H9 (cell line): ENCODE data around the gene ENAM. TPM values are rescaled to one million over a fixed set of nuclear protein-coding genes. Genes with fewer than 3 reads are reported as not detected.

Experiments used
- DNase-seq: peaks from one replicate; pipeline ENCODE4 v3.0.0-alpha.2; 2017
- H2AFZ ChIP-seq: one replicate; pipeline ENCODE4 v1.6.1; 2013; ENCODE audit warnings: mild to moderate bottlenecking, low read length, control low read depth, moderate library complexity
- H2AK5ac ChIP-seq: 2 replicates; pipeline ENCODE4 v1.6.1; 2013; ENCODE audit warnings: low read length, control low read depth, mixed read lengths; ENCODE audit not compliant: insufficient read length
- H2BK120ac ChIP-seq: one replicate; pipeline ENCODE4 v1.6.1; 2013; ENCODE audit warnings: low read depth, mild to moderate bottlenecking, low read length, control low read depth, inconsistent platforms; ENCODE audit not compliant: poor library complexity, severe bottlenecking
- H2BK12ac ChIP-seq: 2 replicates; pipeline ENCODE4 v1.6.1; 2013; ENCODE audit warnings: low read length, control low read depth, mixed read lengths, low read depth; ENCODE audit not compliant: insufficient read length
- H2BK15ac ChIP-seq: 2 replicates; pipeline ENCODE4 v1.6.1; 2013; ENCODE audit warnings: low read depth, low read length, control low read depth
- H2BK20ac ChIP-seq: one replicate; pipeline ENCODE4 v1.6.1; 2013; ENCODE audit warnings: low read depth, mild to moderate bottlenecking, low read length, control low read depth, inconsistent platforms; ENCODE audit not compliant: poor library complexity, severe bottlenecking
- H2BK5ac ChIP-seq: 2 replicates; pipeline ENCODE4 v1.6.1; 2013; ENCODE audit warnings: low read length, control low read depth, mixed read lengths; ENCODE audit not compliant: insufficient read length
- H3K14ac ChIP-seq: 2 replicates; pipeline ENCODE4 v1.6.1; 2013; ENCODE audit warnings: low read length, control low read depth; ENCODE audit not compliant: insufficient read depth
- H3K18ac ChIP-seq: 2 replicates; pipeline ENCODE4 v1.6.1; 2013; ENCODE audit warnings: low read depth, mild to moderate bottlenecking, mixed read lengths, low read length, control low read depth; ENCODE audit not compliant: insufficient read length
- H3K23ac ChIP-seq: 2 replicates; pipeline ENCODE4 v1.6.1; 2013; ENCODE audit warnings: low read length, control low read depth, mixed read lengths, low read depth; ENCODE audit not compliant: insufficient read length
- H3K23me2 ChIP-seq: 2 replicates; pipeline ENCODE4 v1.6.1; 2013; ENCODE audit warnings: low read depth, mild to moderate bottlenecking, mixed read lengths, low read length, control low read depth; ENCODE audit not compliant: insufficient read length, poor library complexity, severe bottlenecking
- H3K27ac ChIP-seq: 2 replicates; pipeline ENCODE4 v1.5.1; 2013; ENCODE audit warnings: low read length, control low read depth, mixed read lengths, low read depth; ENCODE audit not compliant: insufficient read length
- H3K27me3 ChIP-seq: 2 replicates; pipeline ENCODE4 v1.6.1; 2013; ENCODE audit warnings: low read length, control low read depth, inconsistent platforms; ENCODE audit not compliant: insufficient read depth
- H3K4ac ChIP-seq: 2 replicates; pipeline ENCODE4 v1.6.1; 2013; ENCODE audit warnings: low read depth, mild to moderate bottlenecking, control low read depth, inconsistent platforms, low read length, moderate library complexity
- H3K4me1 ChIP-seq: 2 replicates; pipeline ENCODE4 v1.6.1; 2013; ENCODE audit warnings: low read length, control low read depth, inconsistent platforms; ENCODE audit not compliant: insufficient read depth
- H3K4me2 ChIP-seq: 2 replicates; pipeline ENCODE4 v1.6.1; 2013; ENCODE audit warnings: low read length, control low read depth, mixed read lengths; ENCODE audit not compliant: insufficient read length, insufficient read depth
- H3K56ac ChIP-seq: 2 replicates; pipeline ENCODE4 v1.6.1; 2013; ENCODE audit warnings: low read depth, mild to moderate bottlenecking, mixed read lengths, low read length, control low read depth; ENCODE audit not compliant: insufficient read length
- H3K79me1 ChIP-seq: 2 replicates; pipeline ENCODE4 v1.6.1; 2013; ENCODE audit warnings: low read depth, mild to moderate bottlenecking, moderate library complexity, low read length, control low read depth, inconsistent platforms; ENCODE audit not compliant: insufficient read depth, poor library complexity, severe bottlenecking
- H3K79me2 ChIP-seq: 2 replicates; pipeline ENCODE4 v1.6.1; 2013; ENCODE audit warnings: low read length, control low read depth, inconsistent platforms; ENCODE audit not compliant: insufficient read depth
- H3K9ac ChIP-seq: 2 replicates; pipeline ENCODE4 v1.6.1; 2013; ENCODE audit warnings: low read length, control low read depth, mixed read lengths; ENCODE audit not compliant: insufficient read length; ENCODE audit errors: extremely low read depth
- H3K9me3 ChIP-seq: one replicate; pipeline ENCODE4 v1.6.1; 2013; ENCODE audit warnings: low read depth, low read length, inconsistent platforms; ENCODE audit not compliant: control insufficient read depth
- H3T11ph ChIP-seq: one replicate; pipeline ENCODE4 v1.6.1; 2013; ENCODE audit warnings: mild to moderate bottlenecking, low read length, control low read depth, inconsistent platforms
- H4K20me1 ChIP-seq: one replicate; pipeline ENCODE4 v1.6.1; 2013; ENCODE audit not compliant: control insufficient read depth, insufficient read length, insufficient read depth
- H4K5ac ChIP-seq: 2 replicates; pipeline ENCODE4 v1.6.1; 2013; ENCODE audit warnings: low read depth, mild to moderate bottlenecking, mixed read lengths, low read length, control low read depth; ENCODE audit not compliant: insufficient read length
- H4K8ac ChIP-seq: replicated peaks from 2 replicates; pipeline ENCODE4 v1.6.1; 2013; ENCODE audit warnings: low read length, control low read depth, mixed read lengths, low read depth; ENCODE audit not compliant: insufficient read length
- H4K91ac ChIP-seq: 2 replicates; pipeline ENCODE4 v1.6.1; 2013; ENCODE audit warnings: low read depth, mild to moderate bottlenecking, moderate library complexity, mixed read lengths, low read length, control low read depth; ENCODE audit not compliant: insufficient read length
- H3K27ac Mint-ChIP-seq, 3 experiments: 2 replicates in 2 of 3; 3 replicates in 1 of 3; pipeline ENCODE4 v1.8.0; 2020 to 2021; ENCODE audit warnings: mixed read lengths in 3 of 3, mild to moderate bottlenecking in 1 of 3, moderate library complexity in 1 of 3
- H3K27me3 Mint-ChIP-seq: 2 replicates; pipeline ENCODE4 v1.8.0; 2021; ENCODE audit warnings: low read depth, mild to moderate bottlenecking, moderate library complexity, mixed read lengths
- H3K36me3 Mint-ChIP-seq, 3 experiments: 2 replicates in 2 of 3; 3 replicates in 1 of 3; pipeline ENCODE4 v1.8.0; 2020 to 2021; ENCODE audit warnings: low read depth in 3 of 3, mixed read lengths in 3 of 3; ENCODE audit not compliant: insufficient read depth in 1 of 3
- H3K4me1 Mint-ChIP-seq, 2 experiments: 2 replicates each; pipeline ENCODE4 v1.8.0; 2020; ENCODE audit warnings: mixed read lengths in 2 of 2
- H3K4me3 Mint-ChIP-seq, 2 experiments: 2 replicates in 1 of 2; 3 replicates in 1 of 2; pipeline ENCODE4 v1.8.0; 2020 to 2021; ENCODE audit warnings: mild to moderate bottlenecking in 2 of 2, mixed read lengths in 2 of 2, moderate library complexity in 1 of 2
- H3K9me3 Mint-ChIP-seq, 2 experiments: 2 replicates in 1 of 2; 3 replicates in 1 of 2; pipeline ENCODE4 v1.8.0; 2020; ENCODE audit warnings: mild to moderate bottlenecking in 2 of 2, mixed read lengths in 2 of 2, moderate library complexity in 1 of 2
- CTCF ChIP-seq: fragments of 200-600 bp; sonication (generic); conservative IDR thresholded peaks from 3 replicates; pipeline ENCODE4 v1.8.0; 2021; ENCODE audit warnings: antibody characterized with exemption, mild to moderate bottlenecking
- total RNA-seq: library from RNA; stranded (reverse); gene quantifications from 2 replicates; pipeline ENCODE4 v1.2.1, GENCODE V29; 2021

Gene ENAM
- total RNA-seq, 1 experiment from 2014 or later, result not detected

- no peak overlapping the region for H3K4ac ChIP-seq
- DNase-seq, result no peak
- Mint-ChIP-seq H3K27me3 (no peaks in the 10 kb centered on the region), H3K4me1 (no peaks in the 10 kb centered on the region), H3K36me3 (no peaks in the 10 kb centered on the region), H3K27ac (no peak overlapping the region), H3K9me3 (no peaks in the 10 kb centered on the region), H3K4me3 (no peak overlapping the region)
- H3K18ac ChIP-seq, result no peak overlapping the region
- H3K9ac ChIP-seq, result no peak overlapping the region
- no peak overlapping the region for H2BK12ac ChIP-seq
- H3K9me3 ChIP-seq, result no peaks in the 10 kb centered on the region
- no peak overlapping the region for H2BK20ac ChIP-seq
- no peak overlapping the region for H3K56ac ChIP-seq
- H4K91ac ChIP-seq, result no peak overlapping the region
- H3T11ph ChIP-seq, result no peak overlapping the region
- H2BK5ac ChIP-seq, result no peak overlapping the region
- H4K20me1 ChIP-seq, result no peaks in the 10 kb centered on the region
- H3K23me2 ChIP-seq, result no peaks in the 10 kb centered on the region
- no peak overlapping the region for H2AK5ac ChIP-seq
- no peaks in the 10 kb centered on the region for H3K27me3 ChIP-seq
- H3K4me2 ChIP-seq, result no peak overlapping the region
- H2BK15ac ChIP-seq, result no peak overlapping the region
- H3K79me2 ChIP-seq, result no peaks in the 10 kb centered on the region
- no peaks in the 10 kb centered on the region for H3K4me1 ChIP-seq
- H2AFZ ChIP-seq, result no peak overlapping the region
- H3K79me1 ChIP-seq, result no peaks in the 10 kb centered on the region
- no peak overlapping the region for H3K23ac ChIP-seq
- no peak for TF ChIP-seq CTCF
- H4K5ac ChIP-seq, result no peak overlapping the region
- H3K14ac ChIP-seq, result no peak overlapping the region
- no peak overlapping the region for H3K27ac ChIP-seq
- H2BK120ac ChIP-seq, result no peak overlapping the region
- no peak overlapping the region for H4K8ac ChIP-seq
These were observed 38.8 kb upstream of the ENAM start for GRCh38 chr4:70589785-70590184.
